Measurements from ENCODE around the gene IRX2. TPM values are rescaled to one million over a fixed set of nuclear protein-coding genes. Genes with fewer than 3 reads are reported as not detected.

IRX2 gene
- total RNA-seq, 1 donor from 2014 or later, result 19.3 TPM

DNA sequence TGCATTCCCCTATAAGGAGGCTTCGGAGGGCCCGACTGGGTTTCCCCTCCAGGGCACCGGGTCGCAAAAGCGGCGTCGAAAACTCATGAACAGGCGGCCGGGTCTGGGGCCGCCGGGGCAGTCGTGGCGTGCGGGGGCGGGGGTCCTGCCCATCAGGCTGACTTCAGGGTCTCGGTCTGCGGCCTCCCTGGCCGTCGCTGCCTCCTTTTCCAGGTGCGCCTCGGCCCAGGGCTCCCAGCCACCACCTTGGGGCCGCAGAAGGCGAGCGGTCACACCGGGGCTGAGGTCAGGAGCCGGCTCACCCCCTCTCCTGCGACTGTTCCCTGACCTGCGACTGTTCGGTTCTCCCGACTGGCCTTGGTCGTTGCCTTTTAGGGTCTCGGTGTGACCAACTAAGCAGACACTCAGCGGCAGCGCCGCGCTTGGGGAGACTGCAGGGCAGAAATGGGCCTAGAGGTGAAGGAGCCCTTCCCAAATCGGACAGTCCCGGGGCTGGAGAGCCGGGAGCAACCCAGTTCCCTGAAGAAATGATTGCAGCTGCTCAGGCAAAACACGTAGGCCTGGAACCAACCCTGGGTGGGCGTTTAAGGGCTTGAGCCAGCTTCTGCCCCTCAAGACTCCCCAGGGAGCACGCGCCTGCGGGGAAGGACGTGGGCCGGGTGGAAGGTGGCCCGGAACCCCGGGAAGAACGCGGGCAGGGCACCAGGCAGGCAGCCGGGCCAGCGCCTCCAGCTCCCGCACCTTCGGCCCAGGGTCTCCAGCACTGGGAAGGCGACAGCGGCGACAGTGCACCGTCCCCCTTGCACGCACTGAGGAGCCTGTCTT lies 11.2 kb downstream of the IRX2 start:
- no peak for DNase-seq (ENCODE audit: low read depth)
- peak overlapping the region; percentile 52 for H3K4me3 ChIP-seq (ENCODE audit: low read depth, low read length)
- TF ChIP-seq, protein P1, sequence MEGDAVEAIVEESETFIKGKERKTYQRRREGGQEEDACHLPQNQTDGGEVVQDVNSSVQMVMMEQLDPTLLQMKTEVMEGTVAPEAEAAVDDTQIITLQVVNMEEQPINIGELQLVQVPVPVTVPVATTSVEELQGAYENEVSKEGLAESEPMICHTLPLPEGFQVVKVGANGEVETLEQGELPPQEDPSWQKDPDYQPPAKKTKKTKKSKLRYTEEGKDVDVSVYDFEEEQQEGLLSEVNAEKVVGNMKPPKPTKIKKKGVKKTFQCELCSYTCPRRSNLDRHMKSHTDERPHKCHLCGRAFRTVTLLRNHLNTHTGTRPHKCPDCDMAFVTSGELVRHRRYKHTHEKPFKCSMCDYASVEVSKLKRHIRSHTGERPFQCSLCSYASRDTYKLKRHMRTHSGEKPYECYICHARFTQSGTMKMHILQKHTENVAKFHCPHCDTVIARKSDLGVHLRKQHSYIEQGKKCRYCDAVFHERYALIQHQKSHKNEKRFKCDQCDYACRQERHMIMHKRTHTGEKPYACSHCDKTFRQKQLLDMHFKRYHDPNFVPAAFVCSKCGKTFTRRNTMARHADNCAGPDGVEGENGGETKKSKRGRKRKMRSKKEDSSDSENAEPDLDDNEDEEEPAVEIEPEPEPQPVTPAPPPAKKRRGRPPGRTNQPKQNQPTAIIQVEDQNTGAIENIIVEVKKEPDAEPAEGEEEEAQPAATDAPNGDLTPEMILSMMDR (conservative IDR thresholded peaks at IDR 0.05; ENCODE audit: low read depth, low read length), result no peak

DNA sequence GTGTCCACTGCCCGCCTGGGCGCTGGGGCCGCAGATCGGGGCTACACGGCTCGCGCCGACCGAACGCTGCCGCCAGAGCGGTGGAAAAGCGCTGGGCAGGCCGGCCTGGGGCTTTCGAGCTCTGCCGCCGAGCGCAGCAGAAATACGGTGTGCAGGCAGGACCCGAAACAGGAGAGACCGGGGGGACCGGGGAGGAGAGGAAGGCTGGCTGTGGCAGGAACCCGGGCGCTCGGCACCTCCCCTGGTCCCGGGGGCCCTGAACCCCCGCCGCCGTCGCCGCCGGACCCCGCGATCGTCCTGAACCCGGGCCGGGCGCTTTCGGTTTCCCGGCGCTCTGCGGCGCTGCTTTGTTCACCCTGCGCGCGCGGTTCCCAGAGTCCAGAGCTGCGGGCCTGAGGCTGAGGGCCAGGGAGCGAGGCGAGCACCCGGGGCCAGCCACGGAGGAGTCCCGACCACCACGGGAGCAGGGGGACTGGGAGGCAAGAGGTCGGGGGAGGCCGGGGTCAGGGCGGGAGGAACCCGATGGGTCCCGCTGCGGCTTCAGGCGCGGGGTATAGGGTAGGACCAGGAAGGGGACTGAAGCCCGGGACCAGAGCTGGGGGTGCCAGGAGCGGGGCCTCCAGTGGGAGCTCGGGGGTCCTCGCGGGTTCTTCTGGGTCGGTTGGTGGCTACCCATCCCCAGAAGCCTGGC lies 12.0 kb downstream of the IRX2 start:
- peak overlapping the region; percentile 52 for H3K4me3 ChIP-seq (ENCODE audit: low read depth, low read length)
- no peak for DNase-seq (ENCODE audit: low read depth)
- TF ChIP-seq, protein P1 (conservative IDR thresholded peaks at IDR 0.05; ENCODE audit: low read depth, low read length), result no peak

DNA sequence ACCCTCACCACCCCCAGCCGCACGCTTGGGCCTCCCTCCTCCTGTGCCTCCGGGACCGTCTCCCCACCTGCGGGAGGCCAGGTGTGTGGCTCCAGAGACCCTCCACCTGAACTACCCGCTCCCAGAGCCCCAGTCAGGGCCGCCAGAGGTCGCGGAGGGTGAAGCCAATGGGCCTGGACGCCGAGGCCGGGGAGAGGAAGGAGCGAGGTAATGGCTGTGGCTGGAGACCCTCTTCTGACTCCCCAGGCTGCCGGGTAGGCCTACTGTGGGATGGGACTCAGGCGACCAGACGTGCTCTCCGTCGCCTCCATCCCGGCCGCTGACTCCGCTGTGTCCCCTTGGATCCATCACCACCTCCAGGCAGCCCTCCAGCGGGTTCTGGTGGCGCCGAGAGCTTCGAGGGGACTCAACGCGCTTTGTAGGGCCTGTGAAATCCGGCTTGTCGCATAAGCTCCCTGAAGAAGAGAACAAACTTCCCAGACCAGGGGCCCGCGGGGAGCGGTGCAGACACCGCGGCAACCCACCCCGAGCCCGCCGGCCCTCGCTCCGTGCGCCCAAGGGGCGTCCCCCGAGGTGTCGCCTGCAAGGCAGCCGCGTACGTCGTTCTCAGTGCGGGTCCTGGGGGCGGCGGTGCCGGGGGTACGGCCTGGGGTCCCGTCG lies 12.6 kb downstream of the IRX2 start:
- no peak for DNase-seq (ENCODE audit: low read depth)
- TF ChIP-seq, protein P1 (conservative IDR thresholded peaks at IDR 0.05; ENCODE audit: low read depth, low read length), result no peak
- H3K4me3 ChIP-seq (ENCODE audit: low read depth, low read length), result peak overlapping the region; percentile 52

DNA sequence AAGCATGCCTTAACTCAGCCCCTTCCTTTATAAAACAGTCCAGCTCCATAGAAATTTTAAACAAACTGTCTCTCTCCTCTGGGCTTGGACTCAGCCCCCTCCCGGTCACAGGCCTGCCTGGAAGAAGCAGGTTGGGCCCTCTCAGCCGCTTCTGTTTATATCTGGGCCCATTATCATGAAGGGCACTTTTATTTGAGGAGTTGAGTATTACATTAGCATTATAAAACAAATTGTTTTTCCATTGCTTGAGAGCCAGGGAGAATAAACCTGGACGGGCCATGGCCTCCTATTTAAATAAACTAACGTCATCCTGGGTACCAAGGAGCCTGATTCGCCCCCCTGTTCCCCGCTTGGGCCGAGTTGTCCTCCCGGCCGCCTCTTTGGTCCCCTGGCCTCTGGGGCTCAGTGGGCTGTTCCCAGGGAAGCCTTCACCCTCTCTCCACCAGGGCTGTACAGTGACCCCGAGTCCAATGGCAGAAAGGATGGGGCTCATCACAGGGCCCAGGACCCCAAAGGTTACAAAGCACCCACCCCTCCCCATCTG lies 13.2 kb downstream of the IRX2 start:
- no peak overlapping the region for H3K4me3 ChIP-seq (ENCODE audit: low read depth, low read length)
- TF ChIP-seq, protein P1 (conservative IDR thresholded peaks at IDR 0.05; ENCODE audit: low read depth, low read length), result no peak
- DNase-seq (ENCODE audit: low read depth), result no peak

DNA sequence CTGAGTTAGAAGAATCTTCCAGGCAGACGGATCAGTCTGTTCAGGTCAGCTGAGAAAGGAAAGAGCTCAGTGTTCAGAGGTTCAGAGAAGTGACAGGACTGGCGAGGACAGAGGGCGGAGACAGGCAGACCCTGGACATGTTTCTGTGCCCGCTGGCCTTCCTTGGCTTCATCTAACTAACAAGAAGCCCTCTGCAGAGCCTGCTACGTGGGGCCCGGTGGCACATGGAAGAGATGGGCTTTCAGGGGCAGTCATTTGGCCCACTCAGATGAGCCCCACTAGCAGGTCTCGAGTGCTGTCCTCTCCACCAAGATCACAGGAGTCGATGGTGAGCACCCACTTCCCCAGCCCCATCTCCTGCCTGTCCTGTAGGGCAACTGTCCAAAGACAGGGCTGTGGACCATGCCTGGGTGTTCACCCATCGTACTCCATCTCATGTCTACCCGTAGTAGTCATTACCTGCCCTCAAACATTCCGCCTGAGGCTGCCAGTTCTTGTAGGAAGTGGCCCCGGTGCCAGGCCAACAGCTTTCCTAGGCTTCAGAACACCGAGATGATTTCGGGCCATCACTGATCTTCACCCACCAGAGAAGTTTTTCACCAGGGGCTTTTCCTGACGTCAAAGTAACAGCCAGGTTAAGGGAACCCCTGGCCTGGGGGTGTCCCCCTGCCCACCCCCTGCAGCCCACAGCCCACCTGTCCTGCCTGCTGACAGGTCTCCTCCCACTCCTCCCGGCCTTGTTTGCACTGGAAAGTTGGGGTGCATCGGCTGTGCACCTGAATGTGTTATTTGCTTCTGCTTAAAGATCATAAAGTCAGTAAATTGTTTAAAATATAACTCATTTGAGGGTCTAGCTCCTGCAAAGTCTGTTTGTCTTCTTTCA lies 14.0 kb downstream of the IRX2 start:
- H3K4me3 ChIP-seq (ENCODE audit: low read depth, low read length), result no peak overlapping the region
- no peak for DNase-seq (ENCODE audit: low read depth)
- TF ChIP-seq, protein P1 (conservative IDR thresholded peaks at IDR 0.05; ENCODE audit: low read depth, low read length), result no peak

DNA sequence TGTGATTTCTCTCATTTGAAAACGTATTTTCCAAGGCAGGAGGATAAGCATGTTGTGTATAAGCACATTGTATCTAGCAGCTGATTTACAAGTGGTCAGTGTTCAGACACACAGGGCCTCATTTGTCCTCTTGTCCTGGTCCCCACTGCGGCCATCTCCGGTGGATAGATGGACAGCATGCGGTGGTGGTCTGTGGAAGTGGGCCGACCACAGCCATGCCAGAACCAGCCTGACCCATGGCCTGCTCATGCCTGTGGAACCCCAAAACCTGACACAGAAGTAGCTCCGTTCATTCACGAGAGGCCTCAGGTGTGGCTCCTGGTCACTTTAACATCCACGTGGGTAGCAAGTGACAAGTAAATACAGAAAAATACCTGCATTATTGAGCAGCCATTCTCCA lies 14.6 kb downstream of the IRX2 start:
- DNase-seq (ENCODE audit: low read depth), result no peak
- no peak overlapping the region for H3K4me3 ChIP-seq (ENCODE audit: low read depth, low read length)
- TF ChIP-seq, protein P1 (conservative IDR thresholded peaks at IDR 0.05; ENCODE audit: low read depth, low read length), result no peak
